ENCODE measurements around the gene SERINC5. TPM values are rescaled to one million over a fixed set of nuclear protein-coding genes. Genes with fewer than 3 reads are reported as not detected.

The SERINC5 gene
- total and polyA plus RNA-seq, 12 donors = 14.4 to 258 (median 88.0) TPM

DNA sequence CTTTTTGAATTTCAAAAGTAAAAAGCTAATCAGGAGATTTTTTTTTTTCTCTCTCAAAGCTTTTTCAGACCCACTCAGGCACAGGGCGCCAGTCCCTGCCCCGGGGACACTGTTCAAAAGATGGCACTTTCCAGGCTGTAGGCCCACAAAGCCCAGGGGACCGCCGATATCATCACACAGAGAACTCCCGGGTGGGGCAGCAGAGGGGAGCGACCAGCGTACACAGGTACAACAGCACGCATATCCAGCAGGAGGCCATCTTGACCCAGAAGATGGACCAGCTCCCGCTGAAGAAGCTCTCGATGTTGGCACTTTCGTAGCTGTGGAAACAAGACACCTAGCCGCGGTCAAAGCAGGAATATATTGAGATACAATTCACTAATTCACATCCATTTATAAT, 112.4 kb downstream of the SERINC5 start:
- WGBS, 4 donors = 92 to 98% (median 96%) methylated on average over 13 of the region's 13 CpGs
- Histone ChIP-seq H3K9me3 (replicated peaks in 1 of 3) (no peaks in the 10 kb centered on the region), H3K4me1 (replicated peaks in 1 of 2) (peaks cover 21 to 33% of the 10 kb centered on the region in 2 donors), H3K4me3 (no peak overlapping the region), H3K27me3 (no peaks in the 10 kb centered on the region), H3K36me3 (replicated peaks in 1 of 2) (peaks cover 0 to 42% of the 10 kb centered on the region in 2 donors), H3K27ac (peak overlapping the region in 2 of 5 donors; percentile 3 to 94)
- intact Hi-C loops (cut with DNase I) = no loop called here
- DNase-seq = peak in 1 of 7 donors; percentile 25
- TF ChIP-seq POLR2A (IDR thresholded peaks at IDR 0.05) = no peak
- TF ChIP-seq, protein P1, sequence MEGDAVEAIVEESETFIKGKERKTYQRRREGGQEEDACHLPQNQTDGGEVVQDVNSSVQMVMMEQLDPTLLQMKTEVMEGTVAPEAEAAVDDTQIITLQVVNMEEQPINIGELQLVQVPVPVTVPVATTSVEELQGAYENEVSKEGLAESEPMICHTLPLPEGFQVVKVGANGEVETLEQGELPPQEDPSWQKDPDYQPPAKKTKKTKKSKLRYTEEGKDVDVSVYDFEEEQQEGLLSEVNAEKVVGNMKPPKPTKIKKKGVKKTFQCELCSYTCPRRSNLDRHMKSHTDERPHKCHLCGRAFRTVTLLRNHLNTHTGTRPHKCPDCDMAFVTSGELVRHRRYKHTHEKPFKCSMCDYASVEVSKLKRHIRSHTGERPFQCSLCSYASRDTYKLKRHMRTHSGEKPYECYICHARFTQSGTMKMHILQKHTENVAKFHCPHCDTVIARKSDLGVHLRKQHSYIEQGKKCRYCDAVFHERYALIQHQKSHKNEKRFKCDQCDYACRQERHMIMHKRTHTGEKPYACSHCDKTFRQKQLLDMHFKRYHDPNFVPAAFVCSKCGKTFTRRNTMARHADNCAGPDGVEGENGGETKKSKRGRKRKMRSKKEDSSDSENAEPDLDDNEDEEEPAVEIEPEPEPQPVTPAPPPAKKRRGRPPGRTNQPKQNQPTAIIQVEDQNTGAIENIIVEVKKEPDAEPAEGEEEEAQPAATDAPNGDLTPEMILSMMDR (IDR thresholded peaks at IDR 0.05) = no peak

DNA sequence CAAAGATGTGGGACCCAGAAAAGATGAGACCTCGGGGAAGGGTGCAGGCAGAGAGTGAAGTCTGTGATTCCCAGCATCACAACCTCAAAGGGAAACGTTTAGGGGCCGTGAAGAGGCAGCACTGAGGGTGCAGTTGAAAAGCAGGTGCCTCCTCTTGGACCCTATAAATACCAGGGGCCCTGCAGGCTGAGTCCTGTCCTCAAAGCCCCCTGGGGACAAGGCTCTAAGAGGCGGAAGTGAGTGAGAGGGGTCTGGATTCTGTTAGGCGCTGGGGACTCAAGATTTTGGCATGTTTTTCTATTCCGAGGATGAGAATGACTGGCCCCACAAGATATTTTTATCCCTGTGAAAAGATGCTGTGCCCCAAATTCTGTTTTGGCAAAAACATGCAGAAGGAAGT, 112.9 kb downstream of the SERINC5 start:
- no peak for TF ChIP-seq POLR2A (IDR thresholded peaks at IDR 0.05)
- TF ChIP-seq, protein P1 (IDR thresholded peaks at IDR 0.05) = no peak
- Histone ChIP-seq H3K9me3 (replicated peaks in 1 of 3) (no peaks in the 10 kb centered on the region), H3K36me3 (replicated peaks in 1 of 2) (peaks cover 0 to 42% of the 10 kb centered on the region in 2 donors), H3K4me1 (replicated peaks in 1 of 2) (peaks cover 21 to 33% of the 10 kb centered on the region in 2 donors), H3K27ac (peak overlapping the region in 1 of 5 donors; percentile 94), H3K27me3 (no peaks in the 10 kb centered on the region), H3K4me3 (no peak overlapping the region)
- intact Hi-C loops (cut with DNase I) = no loop called here
- WGBS, 4 donors = 80 to 89% (median 84%) methylated on average over 6 of the region's 6 CpGs
- DNase-seq = peak in 1 of 7 donors; percentile 18

DNA sequence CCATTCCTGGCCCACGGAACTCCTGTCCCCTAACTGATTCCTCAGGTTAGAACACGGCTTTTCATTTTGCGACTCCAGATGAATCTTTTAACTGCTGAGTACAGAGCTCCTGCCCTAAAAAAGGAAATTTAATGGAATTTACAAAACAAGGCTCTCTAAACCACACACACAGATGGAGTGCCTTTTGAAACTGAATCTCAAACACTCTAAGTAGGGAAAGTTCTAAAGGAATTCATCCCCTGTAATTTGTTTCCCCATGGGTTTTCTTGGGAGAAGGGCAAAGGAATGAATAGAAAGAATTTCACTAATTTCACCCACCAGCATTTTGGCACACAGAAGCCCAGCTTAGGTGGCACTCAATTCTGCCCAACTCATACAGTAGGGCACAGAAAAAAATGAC, 114.2 kb downstream of the SERINC5 start:
- Histone ChIP-seq H3K27me3 (no peaks in the 10 kb centered on the region), H3K9me3 (replicated peaks in 1 of 3) (no peaks in the 10 kb centered on the region), H3K27ac (peak overlapping the region; percentile 59 to 94 (median 88)), H3K36me3 (replicated peaks in 1 of 2) (peaks cover 0 to 29% of the 10 kb centered on the region in 2 donors), H3K4me1 (replicated peaks in 1 of 2) (peaks cover 21 to 33% of the 10 kb centered on the region in 2 donors), H3K4me3 (no peak overlapping the region)
- TF ChIP-seq POLR2A (IDR thresholded peaks at IDR 0.05) = no peak
- TF ChIP-seq, protein P1 (IDR thresholded peaks at IDR 0.05) = no peak
- no peak for DNase-seq
- intact Hi-C loops (cut with DNase I) = no loop called here
- WGBS, 4 donors = 29 to 43% (median 33%) methylated on average over 3 of the region's 3 CpGs

DNA sequence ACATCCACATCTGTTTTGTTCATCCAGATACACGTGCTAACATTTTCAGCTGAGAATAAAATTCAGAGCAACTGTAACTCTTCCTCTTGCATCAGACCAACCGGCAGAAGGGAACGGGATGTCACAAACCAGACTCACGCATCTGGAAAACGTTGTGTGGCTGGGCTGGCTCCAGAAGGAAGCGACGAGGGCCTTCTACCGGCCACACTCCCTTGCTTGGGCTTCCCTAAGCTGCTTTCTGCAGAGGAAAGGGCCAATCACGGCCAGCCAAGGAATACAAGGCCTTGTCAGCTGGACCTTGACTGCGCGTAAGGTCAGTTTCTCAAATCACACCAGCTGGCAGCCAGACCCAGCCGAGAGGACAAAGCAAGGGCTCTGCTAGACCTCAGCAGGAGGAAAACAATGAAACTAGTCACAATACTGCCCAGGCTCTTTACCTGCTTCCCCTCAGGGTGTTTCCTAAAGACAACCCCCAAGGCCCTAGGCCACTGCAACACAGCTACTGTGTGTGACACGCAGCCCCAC, 114.6 kb downstream of the SERINC5 start:
- peaks cover 0 to 26% of the 10 kb centered on the region in 2 donors for H3K36me3 ChIP-seq (replicated peaks in 1 of 2)
- no peaks in the 10 kb centered on the region for H3K27me3 ChIP-seq
- TF ChIP-seq, protein P1 (IDR thresholded peaks at IDR 0.05) = no peak
- peak; percentile 28 to 88 for TF ChIP-seq POLR2A (IDR thresholded peaks at IDR 0.05)
- no peak overlapping the region for H3K4me3 ChIP-seq
- DNase-seq = peak; percentile 85 to 98 (median 97)
- WGBS, 4 donors = 4 to 8% (median 6%) methylated on average over 13 of the region's 13 CpGs
- peak overlapping the region; percentile 59 to 94 (median 88) for H3K27ac ChIP-seq
- intact Hi-C loops (cut with DNase I) = no loop called here
- H3K4me1 ChIP-seq (replicated peaks in 1 of 2) = peaks cover 21 to 33% of the 10 kb centered on the region in 2 donors
- no peaks in the 10 kb centered on the region for H3K9me3 ChIP-seq (replicated peaks in 1 of 3)

Measured in adrenal gland (tissue), 12 donors.